ENCODE data around the gene TBC1D22A.
A peak's percentile ranks its signal among the peaks of the same experiment; 100 is the strongest.

TBC1D22A gene

GRCh38 chr22:47000888-47001287 is 238.4 kb downstream of the TBC1D22A start:
- peak in 1 of 3 donors; percentile 7 for DNase-seq

DNA sequence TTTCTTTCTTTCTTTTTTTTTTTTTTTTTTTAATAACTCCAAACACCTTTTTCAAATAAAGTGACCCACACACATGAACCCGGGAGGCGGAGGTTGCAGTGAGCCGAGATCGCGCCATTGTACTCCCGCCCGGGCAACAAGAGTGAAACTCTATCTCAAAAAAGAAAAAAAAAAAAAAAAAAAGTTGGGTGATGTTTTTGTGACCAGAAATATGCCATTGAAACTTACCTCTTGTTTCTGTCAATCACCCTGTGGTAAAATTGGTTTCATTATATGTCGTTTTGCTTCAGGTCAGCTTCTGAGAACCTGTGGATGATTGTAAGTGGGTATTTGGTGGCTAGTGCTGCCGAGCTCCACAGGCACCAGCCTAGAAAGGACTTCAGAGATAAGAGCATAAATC is 238.8 kb downstream of the TBC1D22A start:
- DNase-seq = no peak

GRCh38 chr22:47002692-47003091 is 240.2 kb downstream of the TBC1D22A start:
- no peak for DNase-seq

DNA sequence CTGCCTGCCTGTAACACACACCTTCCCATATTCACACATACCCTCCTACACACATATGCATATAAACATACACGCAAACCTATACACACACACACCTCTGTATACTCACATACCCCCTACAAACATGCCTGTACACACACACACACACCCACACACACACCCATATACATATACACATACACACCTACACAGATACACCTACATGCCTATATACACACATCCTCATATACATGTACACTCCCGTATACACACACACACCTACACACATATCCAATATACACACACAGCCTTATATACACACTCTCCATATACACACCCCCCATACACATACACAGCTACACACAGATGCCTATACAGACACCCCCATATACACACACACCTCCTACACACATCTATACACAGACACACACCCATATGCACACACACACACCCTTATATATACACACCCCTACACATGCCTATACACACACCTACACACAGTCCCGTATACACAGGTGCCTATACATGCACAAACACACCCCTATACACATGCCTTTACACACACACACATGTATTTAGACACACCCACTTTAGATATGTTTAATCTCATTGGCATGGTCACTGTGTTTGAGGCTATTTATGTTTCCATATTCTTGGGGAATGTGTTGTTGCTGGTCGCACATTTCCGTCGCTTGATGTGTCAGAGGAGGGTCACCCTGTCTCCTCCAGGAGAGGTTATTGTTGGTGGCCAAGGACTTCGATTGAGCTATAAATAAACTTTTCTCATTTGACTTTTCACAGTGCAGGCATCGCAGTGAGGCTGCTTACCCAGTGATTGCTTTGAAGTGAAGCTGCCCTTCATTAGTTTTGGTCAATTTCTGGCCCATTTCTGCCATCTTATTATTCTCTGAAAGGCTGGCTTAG is 243.3 kb downstream of the TBC1D22A start:
- DNase-seq = no peak

- DNase-seq = no peak
These were observed 244.0 kb downstream of the TBC1D22A start for GRCh38 chr22:47006433-47006832.

GRCh38 chr22:47006869-47007268 is 244.4 kb downstream of the TBC1D22A start:
- DNase-seq = no peak

DNA sequence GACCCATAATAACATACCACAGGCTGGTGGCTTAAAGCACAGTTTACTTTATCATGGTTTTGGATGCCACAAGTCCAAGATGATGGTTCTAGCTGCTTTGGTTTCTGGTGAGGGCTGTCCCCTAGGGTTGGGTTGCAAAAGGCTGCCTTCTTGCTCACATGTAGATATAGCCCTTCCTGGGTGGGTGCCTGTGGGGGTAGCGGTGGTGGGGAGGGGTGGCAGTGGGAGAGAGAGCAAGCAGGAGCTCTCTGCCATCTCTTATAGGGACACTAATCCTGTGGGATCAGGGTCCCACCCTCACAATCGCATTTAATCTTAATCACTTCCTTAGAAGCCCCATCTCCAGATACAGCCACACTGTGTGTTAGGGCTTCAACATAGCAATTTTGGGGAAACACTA is 245.0 kb downstream of the TBC1D22A start:
- DNase-seq = no peak

DNA sequence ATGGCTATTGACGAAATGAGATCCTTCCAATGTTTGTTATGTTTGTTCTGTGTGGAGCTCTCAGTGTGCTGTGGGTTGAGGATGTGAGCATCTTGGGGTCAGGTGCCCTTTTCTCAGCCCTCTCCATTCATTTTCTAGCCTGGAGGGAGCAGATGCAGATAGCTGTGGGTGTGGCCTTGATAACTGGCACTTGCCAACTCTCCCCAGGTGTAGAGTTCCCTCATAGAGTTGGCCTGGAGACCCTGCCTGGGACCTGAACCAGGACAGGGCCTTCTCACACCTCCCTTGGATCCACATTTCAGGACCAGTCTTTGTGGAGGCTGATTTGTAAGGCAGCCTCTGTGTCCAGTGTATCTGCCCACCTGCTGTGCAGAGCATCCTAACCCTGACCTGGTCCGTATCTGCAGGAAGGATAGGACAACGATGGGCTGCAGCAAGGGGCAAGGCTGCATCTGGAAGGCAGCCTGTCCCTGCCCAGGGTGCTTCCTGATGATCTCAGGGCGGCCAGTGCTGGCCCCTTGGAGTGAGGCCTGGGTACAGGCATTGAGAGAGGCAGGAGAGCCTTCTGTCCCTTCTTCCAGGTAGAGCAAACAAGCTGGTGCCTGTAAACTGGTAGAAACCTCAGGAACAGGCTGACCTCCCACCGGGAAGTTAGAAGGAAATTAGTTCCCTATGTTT is 245.9 kb downstream of the TBC1D22A start:
- no peak for DNase-seq

DNA sequence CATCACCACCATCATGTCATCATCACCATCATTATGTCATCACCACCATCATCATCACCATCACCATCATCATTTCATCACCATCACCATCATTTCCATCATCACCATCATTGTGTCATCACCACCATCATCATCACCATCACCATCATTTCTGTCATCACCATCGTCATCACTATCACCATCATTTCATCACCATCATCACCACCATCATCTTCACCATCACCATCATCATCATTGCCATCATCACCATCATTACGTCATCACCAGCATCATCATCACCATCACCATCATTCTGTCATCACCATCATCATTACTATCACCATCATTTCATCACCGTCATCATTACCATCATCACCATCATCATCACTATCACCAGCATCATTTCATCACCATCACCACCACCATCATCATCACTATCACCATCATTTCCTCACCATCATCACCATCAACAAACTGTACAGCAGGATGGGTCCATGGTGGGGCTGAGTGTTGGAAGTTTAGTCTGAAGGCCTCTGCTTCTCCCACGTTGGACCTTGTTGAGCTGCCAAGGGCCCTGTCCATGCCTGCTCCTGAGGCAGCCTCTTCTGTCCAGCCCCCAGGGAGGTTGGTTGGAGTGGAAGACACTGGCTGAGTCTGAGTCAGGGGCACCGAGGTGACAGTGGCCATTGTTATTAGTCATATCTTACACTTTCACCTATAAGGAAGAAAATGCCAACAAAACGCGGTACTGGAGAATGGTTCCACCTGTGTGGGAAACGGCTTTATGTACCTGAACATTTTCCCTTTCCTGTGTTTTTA is 247.1 kb downstream of the TBC1D22A start:
- no peak for DNase-seq

DNA sequence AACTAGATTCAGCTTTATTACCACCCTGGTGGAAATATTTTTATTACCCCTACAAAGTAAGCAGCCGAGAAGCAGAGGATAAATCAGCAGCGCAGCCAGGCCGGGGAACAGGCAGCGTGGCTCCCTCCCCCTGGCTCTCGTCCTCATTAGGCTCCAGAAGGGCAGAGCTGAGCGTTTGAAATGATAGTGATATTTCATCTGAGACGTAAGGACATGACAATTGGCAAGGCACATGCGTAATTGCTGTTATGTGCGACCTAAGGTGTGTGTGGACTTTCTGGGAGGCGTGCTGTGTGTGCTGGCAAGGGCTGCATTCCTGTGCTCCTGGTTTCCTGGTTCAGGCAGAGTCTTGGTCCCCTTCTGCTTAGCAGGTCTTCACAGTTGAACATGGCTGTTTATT is 247.8 kb downstream of the TBC1D22A start:
- no peak for DNase-seq

- DNase-seq = no peak
These were observed 248.8 kb downstream of the TBC1D22A start for GRCh38 chr22:47011131-47011858.

- DNase-seq = no peak
These were observed 249.4 kb downstream of the TBC1D22A start for GRCh38 chr22:47011859-47012258.

DNA sequence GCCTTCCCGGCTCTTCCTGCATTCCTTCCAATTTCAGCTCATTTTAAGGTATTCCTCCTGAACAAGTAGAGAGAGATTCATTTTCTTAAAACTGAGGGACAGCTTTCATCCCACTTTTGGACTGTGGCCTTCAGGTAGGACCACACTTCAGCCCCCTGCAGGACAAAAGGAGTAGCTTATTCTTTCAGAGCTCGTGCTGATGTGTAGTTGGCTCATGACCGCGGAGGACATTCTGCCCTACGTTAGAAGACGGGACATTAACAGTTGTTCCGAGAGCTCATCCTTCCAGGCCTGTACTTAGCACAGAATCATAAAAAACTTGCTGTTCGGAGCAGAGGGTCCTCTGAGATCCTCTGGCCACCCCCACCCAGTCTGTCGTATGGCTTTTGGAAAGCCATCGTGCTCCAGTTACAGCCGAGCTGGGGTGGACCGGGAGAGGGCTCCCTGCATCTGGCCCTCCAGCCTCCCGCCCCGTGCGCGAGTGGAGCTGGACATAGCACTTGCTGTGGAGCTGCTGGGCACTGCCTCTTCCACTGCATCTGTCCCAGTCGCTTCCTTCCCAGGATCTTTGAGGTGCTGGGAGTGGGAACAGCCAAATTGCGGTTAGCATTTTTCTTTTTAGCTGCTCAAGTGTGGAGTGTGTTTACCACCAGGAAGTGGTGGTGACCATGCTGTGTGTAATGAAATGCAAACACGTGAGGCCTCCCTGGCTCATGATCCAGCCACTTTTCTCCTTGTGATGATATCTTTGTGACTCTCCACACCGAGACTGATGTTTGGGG is 250.3 kb downstream of the TBC1D22A start:
- DNase-seq = no peak

DNA sequence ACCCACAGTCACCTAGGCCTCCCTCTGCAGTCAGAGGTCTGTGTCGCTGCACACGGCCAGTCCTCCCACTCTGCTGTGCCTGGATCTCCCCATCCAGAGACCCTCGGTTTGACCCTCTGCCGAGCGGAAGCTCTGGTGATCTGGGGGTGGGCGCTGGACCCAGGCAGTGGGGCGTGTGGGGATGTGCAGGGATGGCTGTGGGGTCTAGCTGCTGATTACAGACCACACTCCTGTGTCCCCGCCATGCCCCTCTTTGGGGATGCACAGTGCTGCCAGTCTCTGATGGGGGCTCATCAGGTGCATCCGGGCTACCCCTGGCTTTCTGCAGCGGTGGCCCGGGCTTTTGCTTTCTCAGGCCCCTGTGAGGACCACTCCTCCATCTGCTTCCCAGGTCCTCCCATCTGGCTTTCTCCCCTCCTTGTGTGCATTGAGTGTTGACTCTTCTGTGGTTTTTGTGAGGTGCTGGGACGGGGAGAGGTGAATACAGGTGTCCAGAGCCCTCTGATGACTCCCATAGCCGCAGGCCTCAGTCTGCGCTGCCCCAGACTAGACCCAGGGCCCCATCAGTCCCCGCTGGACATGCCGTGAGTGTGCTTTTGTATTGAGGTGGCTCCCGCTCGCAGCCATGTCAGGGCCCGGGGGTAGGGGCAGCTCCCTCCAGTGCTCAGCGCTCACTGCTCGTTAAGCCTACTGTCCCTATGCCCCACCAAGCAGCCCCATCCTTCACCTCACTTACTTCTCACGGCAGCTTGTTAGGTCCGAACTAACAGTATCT is 251.6 kb downstream of the TBC1D22A start:
- DNase-seq = no peak

DNA sequence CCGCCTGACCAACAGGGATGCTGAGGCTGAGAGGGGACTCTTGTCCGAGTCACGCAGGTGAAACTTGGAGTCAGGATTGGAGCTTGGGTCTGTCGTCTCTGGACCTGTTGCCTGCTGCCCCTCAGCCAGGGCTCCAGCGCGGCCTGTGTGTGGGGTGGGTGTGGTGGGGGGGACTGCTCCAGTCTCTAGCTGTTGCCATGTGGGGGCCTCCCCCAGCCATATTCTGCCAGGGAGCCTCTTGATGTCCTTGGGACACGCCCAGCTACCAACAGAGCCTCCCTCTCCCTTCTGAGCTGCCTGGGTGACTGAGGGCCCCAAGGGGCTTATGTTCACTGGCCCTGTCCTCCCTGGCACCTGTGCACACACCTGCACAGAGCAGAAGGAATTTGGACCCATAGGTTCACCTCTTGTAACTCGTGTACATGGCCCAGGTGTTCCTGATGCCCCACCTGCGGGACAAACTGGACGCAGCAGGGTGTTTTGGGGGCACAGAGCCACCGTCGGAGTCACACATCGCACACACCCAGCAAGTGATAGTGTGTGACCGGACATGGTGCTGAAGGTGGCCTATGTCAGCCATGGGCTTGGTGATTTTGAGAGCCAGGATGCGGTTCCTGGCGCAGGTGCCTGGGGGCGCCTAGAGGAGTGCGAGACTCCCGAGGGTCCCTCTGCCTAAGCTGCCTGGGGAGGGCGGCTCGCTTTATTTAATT is 252.3 kb downstream of the TBC1D22A start:
- DNase-seq = no peak

GRCh38 chr22:47015589-47016178 is 253.2 kb downstream of the TBC1D22A start:
- no peak for DNase-seq

DNA sequence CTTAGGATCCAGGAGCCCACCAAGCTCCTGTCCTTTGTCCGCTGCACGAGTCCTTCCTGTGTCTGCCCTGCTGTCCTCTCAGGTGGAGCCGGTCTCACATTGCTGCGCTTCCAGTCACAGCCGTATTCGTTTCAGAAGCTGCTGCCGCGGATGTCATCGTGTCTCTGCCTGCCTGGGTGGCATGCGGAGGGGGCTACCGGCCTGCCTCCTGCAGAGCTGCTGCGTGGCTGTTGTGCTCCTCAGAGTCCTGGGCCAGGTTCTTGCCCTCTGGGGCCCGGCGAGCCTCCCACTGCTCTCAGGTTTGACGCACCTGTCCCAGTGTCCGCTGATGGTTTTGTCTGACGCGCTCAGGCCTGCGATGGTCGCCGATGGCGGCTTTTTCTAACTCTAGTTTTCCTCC is 254.2 kb downstream of the TBC1D22A start:
- DNase-seq = no peak

DNA sequence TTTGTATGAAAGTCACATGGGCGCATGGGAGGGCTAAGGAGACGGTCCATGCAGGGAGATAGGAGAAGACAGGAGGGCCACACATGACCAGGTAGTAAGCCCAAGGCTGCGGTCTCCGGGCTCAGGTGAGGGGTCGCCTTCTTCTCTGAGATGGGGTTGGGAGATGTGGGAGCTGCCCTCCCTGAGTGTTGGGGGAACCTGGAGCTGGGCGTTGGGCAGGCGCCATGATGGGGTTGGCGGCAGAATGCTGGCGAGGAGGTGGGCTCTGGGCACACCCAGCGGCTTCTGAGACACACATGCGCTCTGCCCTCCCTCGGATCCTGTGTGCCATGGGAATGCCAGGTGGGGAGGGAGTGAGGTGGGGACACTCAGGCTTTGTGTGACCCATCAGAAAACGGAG is 254.8 kb downstream of the TBC1D22A start:
- DNase-seq = no peak

- DNase-seq = no peak
These were observed 255.8 kb downstream of the TBC1D22A start for GRCh38 chr22:47018010-47018910.
